Stimulated activated CD8-positive, alpha-beta memory T cell treated with anti-CD3 and anti-CD28 coated beads, Interleukin-12 subunit alpha, Interleukin-12 subunit beta, amount 100 ng/mL, for 1 hour (primary cell): ENCODE data around the gene ATP5F1D.
"Not testable (repeated sequence)": the region's sequence is repeated elsewhere in the genome, so short reads cannot be mapped to it uniquely, and the experiment has no call there.

Experiments used
- DNase-seq: peaks from one replicate; pipeline ENCODE4 v3.0.0-alpha.2; 2020; ENCODE audit warnings: low read depth

ATP5F1D gene

DNA sequence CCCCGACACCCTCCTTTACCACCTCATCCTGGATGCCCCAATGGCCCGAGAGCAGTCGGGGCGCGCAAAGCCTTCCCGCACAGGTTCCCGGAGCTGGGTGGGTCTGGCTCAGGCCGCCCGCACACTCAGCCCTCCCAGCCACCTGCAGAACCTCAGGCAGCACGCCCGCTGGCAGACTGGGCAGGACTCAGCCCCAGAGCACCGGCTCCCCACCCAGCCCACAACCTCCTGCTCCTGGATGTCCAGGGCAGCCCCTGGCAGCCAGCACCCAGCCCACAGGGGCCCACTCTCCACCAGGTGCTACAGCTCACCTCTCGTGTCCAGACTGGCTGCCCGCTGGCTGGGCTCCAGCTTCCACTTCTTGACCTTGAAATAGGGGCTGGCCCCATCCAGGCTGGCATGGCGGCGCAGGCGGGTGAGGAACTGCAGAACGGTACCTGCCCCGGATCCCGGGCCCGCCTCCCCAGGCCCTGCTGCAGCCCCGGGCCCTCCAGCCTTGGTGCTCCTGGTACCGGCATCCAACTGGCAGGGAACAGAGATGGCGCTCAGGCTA is 8.4 kb upstream of the ATP5F1D start:
- no peak for DNase-seq

DNA sequence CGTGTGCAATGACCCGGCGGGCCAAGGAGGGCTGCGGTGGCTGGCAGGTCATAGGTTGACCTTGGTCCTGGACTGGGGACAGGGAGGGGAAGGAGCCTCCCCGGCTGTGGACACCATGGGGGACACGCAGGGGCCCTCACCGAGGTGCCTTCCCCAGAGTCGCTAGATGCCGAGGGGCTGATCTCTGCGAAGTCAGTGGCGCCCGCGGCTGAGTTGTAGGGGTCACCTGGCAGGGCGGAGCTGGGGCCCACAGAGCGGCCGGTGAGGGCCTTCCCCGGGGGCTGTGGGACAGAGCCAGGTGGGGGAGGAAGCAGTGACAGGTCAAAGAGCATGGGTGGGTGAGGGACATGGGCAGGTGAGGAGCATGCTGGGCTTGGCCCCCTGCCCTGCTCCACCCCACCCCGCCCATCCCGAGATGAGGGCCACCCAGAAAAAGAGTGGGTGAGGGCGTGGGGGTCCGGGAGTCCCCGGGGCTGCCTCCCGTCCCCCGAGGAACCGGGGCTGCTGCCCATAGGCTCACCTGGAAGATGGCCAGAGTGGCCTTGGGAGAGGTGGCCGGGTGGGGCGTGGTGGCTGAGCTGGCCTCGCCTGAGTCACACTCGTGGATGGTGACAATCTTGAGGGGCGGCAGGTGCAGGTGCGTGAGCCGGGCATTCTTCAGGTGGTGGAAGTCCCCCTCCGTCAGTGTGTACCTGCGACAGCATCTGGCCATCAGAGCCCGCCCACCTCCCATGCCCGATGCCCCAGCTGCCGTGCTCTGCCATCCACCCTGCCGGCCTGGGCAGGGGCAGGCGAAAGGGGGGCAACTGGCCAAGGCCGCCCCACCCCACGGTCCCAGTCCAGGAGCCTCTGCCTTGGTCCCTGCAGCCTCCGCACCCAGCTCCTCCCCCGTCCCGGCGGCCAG is 7.2 kb upstream of the ATP5F1D start:
- DNase-seq = no peak

DNA sequence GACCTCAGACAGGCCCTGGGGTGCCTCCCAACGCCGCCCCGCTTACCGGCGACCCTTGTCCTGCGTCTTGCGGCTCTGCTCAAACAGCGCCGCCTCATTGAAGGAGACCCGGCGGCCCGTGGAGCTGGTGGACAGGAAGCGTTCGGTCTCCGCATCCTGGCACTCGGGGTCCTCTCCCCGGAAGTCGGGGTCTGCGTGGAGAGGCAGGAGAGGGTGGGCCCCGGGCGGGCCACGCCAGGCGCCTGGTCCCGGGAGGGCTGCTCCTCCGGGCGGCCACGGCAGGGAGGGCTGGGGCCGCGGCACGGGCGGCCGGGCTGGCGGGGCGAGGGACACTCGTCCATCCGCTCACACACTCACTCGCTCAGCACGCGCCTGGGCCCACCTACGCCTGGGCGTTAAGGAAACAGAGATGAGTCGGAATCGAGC is 6.6 kb upstream of the ATP5F1D start:
- DNase-seq = no peak

DNA sequence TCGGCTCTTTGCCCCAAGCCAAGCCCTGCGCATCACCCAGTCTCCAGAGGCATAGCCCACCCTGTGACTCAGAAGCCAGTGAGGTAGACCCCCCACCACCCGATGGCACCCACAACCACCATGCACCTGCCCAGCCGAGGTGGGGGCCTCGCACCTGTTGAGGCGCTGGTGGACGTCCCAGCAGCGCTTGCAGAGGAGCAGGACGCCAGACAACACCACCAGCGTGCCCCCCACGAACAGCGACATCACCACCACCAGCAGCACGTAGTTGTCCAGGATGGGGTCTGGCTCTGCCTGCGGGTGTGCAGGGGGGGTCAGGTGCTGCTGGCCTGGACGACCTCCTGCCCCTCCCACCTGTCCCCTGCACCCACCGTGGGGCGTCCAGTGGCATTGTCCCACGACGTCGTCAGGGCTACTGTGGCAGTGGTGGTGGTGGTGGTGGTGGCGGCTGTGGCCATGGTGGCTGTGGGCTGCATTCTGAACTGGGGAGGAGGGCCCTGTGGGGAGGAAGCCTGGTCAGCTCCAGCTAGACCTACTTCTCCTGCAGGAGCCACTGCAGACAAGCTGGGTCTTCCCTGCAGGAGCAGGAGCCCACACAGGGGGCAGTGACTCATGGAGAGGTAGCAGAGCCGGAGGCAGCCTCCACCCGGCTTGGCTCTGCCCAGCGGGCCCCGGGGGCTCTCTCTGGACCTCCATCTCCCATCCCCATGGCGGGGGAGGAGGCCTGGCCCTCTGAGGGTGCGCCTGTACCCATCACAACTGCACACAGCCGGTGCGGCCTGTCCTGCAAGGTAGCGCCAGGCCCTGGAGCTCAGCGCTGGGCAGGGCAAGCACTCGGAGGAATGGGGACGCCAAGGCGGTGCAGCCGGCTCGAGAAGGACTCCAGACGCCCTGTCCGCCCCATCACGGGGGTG is 5.7 kb upstream of the ATP5F1D start:
- DNase-seq = no peak

DNA sequence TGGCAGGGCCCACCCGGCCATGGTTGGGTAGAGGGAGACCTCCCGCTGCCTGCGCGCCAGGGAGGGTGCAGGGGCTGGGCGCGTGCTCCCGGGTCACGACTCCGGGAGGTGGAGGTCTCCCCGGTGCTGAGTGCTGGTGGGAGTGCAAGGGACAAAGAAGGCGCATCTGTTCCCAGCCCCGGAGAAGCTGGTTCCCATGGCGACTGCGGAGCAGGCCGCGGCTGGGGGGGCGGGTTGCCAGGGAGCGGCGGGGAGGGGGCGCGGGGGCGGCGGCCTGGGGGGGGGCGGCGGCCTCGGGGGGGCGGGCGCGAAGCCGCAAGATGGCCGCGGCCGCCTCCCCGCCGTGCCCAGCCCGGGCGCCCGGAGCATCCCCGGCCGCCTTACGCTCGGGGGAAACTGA is 5.0 kb upstream of the ATP5F1D start:
- no peak for DNase-seq

DNA sequence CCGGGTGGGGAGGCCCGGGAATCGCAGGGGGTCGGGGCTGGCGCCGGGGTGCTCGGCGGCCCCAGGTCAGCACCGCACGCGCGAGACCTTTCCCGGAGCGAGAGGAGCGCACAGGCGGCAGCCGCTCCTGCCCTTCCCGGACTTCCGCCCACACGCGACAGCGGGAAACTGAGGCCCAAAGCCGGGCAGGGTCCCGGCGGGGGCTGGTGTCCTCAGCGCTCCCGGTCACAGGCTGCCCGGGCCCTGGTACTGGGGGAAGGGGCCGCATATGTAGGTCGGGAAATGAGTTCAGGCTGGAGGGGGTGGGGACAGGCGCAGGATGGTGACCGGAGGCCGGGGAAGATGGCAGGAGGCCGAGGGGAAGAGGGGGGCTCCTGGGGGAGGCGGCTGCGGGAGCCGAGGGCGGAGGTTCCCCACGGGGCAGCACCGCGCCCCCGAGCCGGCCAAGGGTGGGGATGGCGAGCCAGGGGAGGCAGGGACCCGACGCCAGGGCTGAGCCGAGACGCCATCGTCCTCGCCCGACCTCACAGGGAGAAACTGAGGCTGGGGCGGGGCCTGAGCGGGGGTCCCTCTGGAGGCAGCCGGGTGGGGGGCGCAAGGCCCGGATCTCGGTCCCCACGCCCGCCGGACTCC is 4.4 kb upstream of the ATP5F1D start:
- DNase-seq = no peak

DNA sequence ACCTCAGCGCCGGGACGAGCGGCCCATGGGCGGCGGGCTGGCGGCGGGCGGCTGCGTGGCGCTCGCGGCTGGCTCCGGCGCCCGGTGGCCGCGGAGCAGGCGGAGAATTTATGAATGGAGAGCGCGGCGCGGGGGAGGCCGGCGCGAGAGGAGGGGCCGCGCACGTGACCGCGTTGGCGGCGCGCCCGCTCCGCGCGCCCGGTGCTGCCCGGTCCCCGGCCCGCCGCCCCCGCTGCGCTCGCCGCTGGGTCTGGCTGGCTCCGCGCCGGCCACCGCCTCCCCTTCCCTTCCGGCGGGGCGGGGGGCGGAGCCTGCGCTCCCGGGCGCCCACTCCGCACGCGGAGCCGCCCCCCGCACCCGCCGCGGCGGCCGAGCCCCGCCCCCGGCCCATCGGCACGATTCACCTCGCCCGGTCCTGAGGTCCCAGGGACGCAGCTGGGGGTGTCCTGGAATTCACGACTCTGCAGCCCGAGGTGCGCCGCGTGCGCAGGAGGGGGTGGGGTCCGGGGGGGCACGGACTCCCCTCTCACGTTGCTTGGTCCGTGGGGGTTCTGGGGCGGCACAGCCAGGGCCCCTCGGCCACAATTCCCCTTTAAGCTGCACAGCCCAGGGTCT is 3.7 kb upstream of the ATP5F1D start, which contains the start of gene CBARP:
Gene CBARP (minus strand): TSS at position 252 of the 615 bp plus-strand sequence. CDS start 1,905 bp downstream, outside the sequence.
- DNase-seq = no peak

DNA sequence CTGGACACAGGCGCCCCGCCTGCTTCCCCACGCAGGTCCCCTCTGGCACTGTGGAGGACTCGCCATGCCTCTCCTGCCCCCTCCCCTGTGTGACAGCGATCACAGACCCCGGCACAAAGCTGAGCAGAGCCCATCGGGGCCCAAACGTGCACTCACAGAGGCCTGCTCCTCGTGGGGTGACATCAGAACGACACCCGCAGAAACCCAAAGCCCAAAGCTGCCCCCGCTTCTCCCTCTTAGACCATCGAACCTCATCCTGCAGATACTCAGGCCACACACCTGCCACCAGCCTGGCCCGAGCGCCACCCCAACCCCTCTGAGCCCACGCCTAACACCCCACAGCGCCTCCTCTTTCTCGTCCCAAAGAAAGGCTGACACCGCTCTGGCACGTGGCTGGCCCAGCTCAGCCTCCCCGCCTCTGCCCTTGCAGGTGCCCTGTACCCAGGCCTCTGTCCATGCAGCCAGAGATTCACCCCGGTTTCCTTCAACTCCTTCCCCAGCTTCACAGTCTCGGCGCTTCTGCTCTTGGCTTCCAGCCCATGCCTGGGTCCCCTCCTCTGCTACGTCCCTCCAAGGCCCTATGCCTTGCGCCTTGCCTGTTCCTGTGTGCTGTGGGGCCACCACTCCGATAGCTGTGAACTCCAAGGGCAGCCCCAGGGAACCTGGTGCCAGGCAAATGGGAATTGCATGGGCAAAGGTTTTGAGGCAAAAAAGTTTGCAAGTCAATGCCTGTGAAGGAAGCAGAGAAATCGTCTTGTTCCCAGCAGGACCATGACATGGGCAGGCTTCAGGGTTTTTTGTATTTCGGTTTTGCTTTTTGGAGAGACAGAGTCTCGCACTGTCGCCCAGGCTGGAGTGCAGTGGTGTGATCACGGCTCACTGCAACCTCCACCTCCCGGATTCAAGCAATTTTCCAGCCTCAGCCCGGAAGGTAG is 2.9 kb upstream of the ATP5F1D start:
- DNase-seq = no peak

DNA sequence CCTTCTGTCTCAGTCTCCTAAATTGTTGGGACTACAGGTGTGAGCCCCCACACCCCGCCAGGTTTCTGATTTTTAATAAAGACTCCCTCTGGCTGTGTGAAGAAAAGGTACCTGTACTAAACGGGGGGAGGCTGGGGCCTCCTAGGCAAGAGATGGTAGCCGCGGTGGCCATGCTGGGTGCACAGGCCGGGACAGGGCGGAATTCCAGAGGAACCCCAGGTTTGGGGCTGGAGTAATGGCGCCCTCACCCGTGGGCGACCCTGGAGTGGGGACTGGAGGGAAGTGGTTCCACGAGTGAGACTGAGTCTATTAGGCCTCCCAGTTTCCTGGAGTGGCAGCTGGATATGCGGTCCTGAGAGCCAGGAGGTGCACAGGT is 2.1 kb upstream of the ATP5F1D start:
- no peak for DNase-seq

DNA sequence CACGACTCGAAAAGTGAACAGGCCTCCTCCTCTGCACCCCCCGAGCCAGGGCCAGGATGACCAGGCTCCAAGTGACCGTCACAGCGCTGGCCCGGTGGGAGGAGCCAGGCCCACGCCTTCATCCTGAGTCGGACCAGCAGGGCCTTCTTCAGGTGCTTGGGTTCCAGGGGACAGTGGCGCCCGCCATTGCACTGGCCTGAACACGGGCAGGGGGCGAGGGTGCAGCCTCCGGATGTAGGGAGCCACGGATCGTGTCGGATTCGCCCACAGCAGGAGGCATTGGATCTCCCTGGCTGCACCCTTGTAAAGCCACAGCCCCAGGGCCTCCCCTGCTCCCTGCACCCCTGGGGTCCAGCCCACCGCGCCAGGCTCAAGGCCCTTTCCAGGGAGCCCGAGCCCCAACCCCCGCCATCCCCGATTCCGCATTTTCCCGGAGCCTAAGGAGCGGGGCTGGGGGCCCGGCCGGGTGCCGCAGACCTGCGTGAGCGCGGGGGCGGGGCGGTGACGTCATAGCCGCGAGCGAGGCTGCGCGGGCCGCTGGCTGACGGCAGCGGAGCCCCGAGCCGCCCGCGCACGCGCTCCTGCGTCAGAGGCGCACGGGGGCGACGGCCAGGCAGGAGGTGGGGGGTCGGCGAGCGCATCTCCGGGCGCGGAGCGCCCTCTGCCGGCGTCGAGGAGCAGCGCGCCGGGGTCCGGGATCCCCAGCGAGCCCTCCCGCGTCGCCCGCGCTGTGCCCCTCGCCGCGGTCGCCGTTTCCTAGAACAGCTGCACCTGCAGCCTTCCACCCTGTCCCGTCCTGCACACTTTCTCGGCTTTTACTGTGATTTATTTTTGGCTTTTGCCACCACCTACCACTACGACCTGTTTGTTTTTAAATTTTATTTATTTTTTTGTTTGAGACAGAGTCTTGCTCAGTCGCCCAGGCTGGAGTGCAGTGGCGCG is 1.5 kb upstream of the ATP5F1D start:
- peak; percentile 79 for DNase-seq

DNA sequence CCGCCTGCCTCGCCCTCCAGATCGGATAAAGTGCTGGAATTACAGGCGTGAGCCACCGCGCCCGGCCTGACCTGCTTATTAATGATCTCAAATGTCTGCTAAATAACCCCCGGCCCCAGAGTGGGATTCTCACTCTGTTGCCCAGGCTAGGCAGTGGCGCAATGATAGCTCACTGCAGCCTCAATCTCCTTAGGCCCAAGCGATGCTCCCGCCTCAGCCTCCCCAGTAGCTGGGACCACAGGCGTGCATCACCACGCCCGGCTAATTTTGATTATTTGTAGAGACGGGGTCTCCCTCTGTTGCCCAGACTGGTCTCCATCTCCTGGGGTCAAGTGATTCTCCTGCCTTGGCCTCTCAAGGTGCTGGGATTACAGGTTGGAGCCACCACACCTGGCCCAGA is 626 bp upstream of the ATP5F1D start:
- no peak for DNase-seq

DNA sequence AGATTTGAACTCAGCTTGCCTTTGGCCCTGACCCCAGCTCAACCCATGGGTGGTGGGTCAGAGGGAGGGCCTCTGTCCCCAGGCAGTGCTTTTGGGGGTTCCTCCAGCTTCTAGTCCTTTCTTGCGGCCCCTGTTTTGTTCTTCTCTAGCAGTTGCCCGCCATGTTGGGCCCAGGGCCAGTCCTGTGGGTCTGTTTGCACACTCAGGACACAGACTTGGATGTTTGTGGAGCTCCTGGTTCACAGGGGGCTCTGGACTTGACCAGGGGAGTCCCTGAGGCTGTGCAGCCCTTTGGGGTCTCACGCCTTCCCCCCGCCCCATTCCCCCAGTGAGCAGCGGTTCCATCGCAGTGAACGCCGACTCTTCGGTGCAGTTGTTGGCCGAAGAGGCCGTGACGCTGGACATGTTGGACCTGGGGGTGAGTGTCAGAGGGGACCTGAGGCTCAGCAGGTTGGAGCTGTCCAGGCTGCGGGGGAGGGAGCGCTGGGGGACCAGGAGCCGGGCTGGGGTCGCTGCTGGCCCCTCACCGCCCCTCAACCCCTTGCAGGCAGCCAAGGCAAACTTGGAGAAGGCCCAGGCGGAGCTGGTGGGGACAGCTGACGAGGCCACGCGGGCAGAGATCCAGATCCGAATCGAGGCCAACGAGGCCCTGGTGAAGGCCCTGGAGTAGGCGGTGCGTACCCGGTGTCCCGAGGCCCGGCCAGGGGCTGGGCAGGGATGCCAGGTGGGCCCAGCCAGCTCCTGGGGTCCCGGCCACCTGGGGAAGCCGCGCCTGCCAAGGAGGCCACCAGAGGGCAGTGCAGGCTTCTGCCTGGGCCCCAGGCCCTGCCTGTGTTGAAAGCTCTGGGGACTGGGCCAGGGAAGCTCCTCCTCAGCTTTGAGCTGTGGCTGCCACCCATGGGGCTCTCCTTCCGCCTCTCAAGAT is 2.5 kb downstream of the ATP5F1D start:
- peak; percentile 78 for DNase-seq

DNA sequence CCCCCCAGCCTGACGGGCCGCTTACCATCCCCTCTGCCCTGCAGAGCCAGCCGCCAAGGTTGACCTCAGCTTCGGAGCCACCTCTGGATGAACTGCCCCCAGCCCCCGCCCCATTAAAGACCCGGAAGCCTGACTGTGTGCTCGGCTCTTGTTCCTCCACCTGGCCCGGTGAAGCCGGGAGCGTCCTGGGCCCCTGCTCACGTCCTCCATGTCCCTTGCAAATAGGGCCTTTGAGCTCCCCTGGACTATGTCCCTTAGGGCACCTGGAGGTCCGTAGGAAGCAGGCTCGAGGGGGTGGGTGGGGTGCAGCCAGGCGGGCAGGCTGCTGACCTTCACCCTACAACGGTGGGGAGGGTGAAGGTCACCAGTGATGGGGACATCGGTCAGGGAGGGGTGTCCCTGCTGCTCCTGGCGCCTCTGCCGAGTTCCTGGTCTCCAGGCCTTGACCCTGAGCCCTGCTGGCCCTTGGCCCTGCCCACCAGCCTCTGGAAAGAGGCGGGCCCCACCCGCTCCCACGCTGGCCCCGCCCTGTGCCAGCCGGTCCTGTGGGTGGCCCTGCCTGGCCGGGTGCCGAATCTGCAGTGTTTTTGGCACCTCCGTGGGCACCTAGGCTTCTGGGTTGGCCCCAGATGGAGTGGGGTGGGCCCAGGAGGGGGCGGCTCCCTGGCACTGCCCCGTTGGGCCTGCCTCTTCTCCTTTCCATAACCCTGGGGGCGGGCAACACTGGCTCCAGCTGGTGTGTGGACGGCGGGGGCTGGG is 3.3 kb downstream of the ATP5F1D start:
- no peak for DNase-seq

DNA sequence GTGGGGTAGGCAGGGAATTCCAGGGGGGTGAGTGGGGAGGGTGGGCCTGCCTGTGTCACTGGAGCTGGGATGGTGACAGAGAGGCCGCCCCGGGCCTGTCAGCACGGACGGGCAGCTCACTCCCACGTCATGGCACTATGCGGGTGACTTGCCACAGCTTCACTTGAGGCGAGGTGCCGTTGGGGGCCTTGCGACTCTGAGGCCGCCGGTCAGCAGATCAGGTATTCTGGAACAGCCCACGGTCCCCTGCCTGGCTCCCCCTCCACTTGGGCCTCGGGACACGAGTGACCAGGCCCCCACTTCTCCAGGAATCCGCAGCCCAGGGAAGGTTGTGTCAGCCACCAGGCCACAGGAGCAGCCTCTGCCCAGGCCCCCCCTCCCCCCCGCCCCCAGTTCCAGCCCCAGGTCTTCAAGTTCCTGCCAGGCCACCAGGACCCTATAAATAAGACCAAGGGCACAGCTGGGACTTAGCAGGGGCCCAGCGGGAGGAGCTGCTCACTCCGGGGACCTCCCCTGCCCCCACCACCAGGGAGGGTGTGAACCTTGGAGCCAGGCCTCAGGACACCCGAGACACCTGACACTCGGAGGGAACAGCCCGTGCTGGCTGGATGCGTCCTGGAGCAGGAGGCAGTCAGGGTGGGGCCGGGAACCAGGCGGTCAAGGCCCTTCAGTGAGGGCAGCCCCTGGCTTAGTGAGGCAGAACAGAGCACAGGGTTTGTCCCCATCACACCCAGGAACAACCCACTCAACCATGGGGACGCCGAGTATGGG is 4.1 kb downstream of the ATP5F1D start:
- no peak for DNase-seq

DNA sequence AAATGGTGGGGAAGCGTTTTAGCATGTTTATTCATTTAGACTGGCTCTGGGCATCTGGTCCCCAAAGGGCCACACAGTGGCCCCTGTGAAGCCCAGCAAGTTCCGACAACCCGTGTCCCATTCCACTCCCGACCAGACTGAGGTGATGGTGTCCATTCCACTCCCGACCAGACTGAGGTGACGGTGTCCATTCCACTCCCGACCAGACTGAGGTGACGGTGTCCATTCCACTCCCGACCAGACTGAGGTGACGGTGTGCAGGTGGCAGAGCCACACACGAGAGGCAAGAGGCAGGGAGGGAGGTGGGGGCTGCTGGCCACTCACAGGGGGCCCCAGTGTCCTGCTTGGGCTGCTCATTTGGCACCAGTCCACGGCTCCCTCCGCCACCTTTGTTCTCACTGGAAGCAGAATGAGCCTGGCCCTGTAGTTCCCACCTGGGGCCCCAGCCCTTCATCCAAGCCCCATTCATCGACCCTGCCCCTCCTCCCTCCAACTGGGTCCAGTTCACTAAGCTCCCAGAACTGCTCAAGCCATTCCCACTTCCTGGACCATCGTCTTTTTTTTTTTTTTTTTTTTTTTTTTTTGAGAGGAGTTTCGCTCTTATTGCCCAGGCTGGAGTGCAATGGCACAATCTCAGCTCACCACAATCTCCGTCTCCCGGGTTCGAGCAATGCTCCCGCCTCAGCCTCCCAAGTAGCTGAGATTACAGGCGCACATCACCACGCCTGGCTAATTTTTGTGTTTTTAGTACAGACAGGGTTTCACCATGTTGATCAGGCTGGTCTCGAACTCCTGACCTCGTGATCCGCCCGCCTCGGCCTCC is 4.9 kb downstream of the ATP5F1D start:
- DNase-seq = not testable (repeated sequence)

DNA sequence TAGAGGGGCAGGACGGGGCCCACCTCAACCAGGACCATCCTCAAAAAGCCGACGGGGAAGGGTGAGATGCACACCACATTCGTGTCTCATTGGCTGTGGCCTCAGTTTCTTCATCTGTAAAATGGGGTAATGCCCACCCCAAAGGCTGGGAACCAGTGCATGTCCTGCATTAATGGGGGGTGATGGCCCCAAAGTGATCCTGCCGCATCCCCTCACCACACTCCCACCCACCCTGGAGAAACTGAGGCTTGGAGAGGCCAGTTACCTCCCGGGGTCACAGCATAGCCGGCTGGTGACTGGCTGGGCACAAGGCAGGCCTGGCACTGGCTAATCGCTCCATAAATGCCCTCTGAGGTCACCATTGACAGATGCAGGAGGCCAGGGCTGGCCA is 6.2 kb downstream of the ATP5F1D start:
- DNase-seq = no peak
